Neural progenitor cell (in vitro differentiated cells): ENCODE measurements around the gene MAD1L1.

Experiments
- CTCF ChIP-seq: fragments of 200-600 bp; sonication (generic); IDR thresholded peaks from 2 replicates; pipeline ENCODE4 v1.5.1; 2017; ENCODE audit warnings: antibody characterized with exemption, mild to moderate bottlenecking
- EZH2 ChIP-seq: fragments of 200-600 bp; sonication (generic); IDR thresholded peaks from 2 replicates; pipeline ENCODE4 v1.6.1; 2017; ENCODE audit warnings: antibody characterized with exemption, mild to moderate bottlenecking, moderate library complexity
- EZH2phosphoT487 ChIP-seq: fragments of 200-600 bp; sonication (generic); IDR thresholded peaks from 2 replicates; pipeline ENCODE4 v1.6.1; 2017; ENCODE audit warnings: antibody characterized with exemption

DNA sequence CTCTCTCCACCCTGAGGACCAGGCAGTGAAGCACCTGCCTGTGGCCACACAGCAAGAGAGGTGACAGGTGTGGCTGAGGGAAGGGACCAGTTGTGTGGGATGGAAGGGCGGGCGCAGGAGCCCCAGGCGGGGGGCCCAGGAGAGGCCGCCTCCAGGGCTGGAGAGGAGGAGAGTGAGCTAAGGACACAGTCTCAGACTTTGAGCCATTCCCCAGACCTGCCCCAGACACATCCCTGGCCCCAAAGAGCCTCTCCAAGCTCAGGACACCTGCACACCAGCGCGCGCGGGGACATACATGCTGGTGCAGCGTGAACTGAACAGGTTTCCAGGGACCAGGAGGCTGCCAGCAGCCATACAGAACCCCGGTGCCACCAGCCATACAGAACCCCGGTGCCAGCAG, 237.3 kb downstream of the MAD1L1 start:
- TF ChIP-seq CTCF (no peak), EZH2phosphoT487 (no peak), EZH2 (no peak)
